ENCODE data around the gene A2M. TPM values are rescaled to one million over a fixed set of nuclear protein-coding genes. Genes with fewer than 3 reads are reported as not detected.
A peak's percentile ranks its signal among the peaks of the same experiment; 100 is the strongest.

Gene A2M
- total and polyA plus RNA-seq, 2 experiments from 2014 or later, result 0.92 TPM; not detected in 1

DNA sequence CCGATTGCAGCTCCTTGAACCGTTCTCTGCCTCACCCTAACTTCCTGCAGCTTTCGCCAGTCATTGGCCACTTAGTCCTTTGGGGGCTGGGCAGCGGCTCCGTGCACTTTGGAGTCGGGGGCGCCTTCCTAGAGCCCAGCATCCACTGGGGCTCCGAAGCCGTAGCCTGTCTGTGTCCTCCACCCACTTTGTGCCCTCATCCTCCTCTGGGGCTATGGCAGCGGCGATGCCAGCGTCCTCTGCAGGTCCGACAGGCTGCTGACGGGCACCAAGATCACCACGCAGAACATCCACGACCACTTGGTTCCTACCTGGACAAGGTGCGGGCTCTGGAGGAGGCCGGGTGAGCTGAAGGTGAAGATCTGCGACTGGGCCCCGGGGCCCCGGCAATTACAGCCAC, 11.8 kb upstream of the A2M start:
- H3K36me3 ChIP-seq (ENCODE audit: insufficient read depth), result no peaks in the 10 kb centered on the region
- H2AFZ ChIP-seq, result no peak overlapping the region
- no peak for ATAC-seq
- no peaks in the 10 kb centered on the region; the same call in 2 of the 3 replicates for H3K36me3 Mint-ChIP-seq (ENCODE audit: low read depth)
- H3K27ac ChIP-seq (ENCODE audit: low read depth), result no peak overlapping the region
- no peaks in the 10 kb centered on the region for H4K20me1 ChIP-seq (replicated peaks; ENCODE audit: insufficient read depth)
- no peaks in the 10 kb centered on the region for H3K79me2 ChIP-seq (replicated peaks; ENCODE audit: insufficient read depth)
- H3K9me3 Mint-ChIP-seq, result peaks cover 2% of the 10 kb centered on the region; the same call in 1 of the 3 replicates
- no peak for DNase-seq (ENCODE audit: low spot score)
- H3K27ac Mint-ChIP-seq, result no peak overlapping the region
- H3K27me3 Mint-ChIP-seq (ENCODE audit: insufficient read depth, low read depth, poor library complexity), result no peaks in the 10 kb centered on the region
- H3K4me3 ChIP-seq, result no peak overlapping the region
- no peaks in the 10 kb centered on the region for H3K27me3 ChIP-seq (ENCODE audit: insufficient read depth)
- no peaks in the 10 kb centered on the region for H3K9me2 ChIP-seq (ENCODE audit: insufficient read depth)
- no peak overlapping the region for H3K4me3 Mint-ChIP-seq
- TF ChIP-seq ZNF331 (CRISPR knock-in tag; IDR thresholded peaks at IDR 0.05; ENCODE audit: low read depth), result no peak
- TF ChIP-seq ZNF114 (CRISPR knock-in tag; IDR thresholded peaks at IDR 0.05), result no peak
- TF ChIP-seq, protein P1, sequence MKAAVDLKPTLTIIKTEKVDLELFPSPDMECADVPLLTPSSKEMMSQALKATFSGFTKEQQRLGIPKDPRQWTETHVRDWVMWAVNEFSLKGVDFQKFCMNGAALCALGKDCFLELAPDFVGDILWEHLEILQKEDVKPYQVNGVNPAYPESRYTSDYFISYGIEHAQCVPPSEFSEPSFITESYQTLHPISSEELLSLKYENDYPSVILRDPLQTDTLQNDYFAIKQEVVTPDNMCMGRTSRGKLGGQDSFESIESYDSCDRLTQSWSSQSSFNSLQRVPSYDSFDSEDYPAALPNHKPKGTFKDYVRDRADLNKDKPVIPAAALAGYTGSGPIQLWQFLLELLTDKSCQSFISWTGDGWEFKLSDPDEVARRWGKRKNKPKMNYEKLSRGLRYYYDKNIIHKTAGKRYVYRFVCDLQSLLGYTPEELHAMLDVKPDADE (IDR thresholded peaks at IDR 0.05), result no peak
- TF ChIP-seq CREB1 (CRISPR knock-in tag; IDR thresholded peaks at IDR 0.05; ENCODE audit: low read depth), result no peak
- no peak for TF ChIP-seq EZH2phosphoT487 (IDR thresholded peaks at IDR 0.05; ENCODE audit: unreplicated experiment)
- no peak for TF ChIP-seq JUNB (IDR thresholded peaks at IDR 0.05; ENCODE audit: unreplicated experiment)
- TF ChIP-seq POLR2AphosphoS5 (IDR thresholded peaks at IDR 0.05; ENCODE audit: low read depth), result no peak
- H3K4me1 ChIP-seq (ENCODE audit: insufficient read depth), result no peaks in the 10 kb centered on the region
- no peaks in the 10 kb centered on the region for H3F3A ChIP-seq (replicated peaks; ENCODE audit: low read depth)
- no peaks in the 10 kb centered on the region for H3K4me1 Mint-ChIP-seq
- no peak overlapping the region for H3K4me2 ChIP-seq

DNA sequence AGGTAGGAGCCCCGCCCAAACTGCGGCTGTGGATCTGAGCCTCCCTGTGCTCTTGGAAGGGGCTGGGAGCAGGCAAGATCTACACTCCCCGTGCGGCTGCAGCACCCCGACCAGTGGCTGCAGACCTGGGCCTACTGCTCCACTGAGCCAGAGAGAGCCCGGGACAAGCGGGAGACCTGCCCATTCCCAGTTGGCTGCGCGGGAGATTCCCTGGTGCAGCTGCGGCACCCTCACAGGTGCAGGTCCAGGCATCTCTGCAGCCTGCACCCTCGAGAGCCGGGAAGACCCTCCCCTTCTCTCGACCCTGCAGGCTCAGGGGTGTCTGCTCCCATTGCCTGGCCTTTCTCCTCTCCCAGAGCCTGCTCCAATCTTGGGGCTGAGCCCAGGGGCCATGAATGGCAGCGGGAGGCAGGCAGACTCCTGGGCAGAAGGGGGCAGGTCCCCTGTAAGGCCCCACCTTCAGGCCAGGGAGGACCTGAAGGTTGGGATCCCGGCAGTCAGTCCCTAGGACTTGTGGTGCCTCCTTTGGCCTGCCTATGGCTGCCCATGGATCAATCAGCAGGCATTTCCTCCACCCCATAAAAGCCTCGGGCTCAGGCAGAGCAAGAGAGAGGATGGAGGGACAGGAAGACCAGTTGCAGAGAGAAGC, 8.8 kb upstream of the A2M start:
- no peak overlapping the region for H3K4me3 ChIP-seq
- no peak overlapping the region for H3K4me2 ChIP-seq
- no peaks in the 10 kb centered on the region for H3K9me2 ChIP-seq (ENCODE audit: insufficient read depth)
- peaks cover 2% of the 10 kb centered on the region; the same call in 1 of the 3 replicates for H3K9me3 Mint-ChIP-seq
- H3K27me3 Mint-ChIP-seq (ENCODE audit: insufficient read depth, low read depth, poor library complexity), result no peaks in the 10 kb centered on the region
- no peak overlapping the region for H3K27ac Mint-ChIP-seq
- DNase-seq (ENCODE audit: low spot score) (no peak), ATAC-seq (peak; percentile 45; the same call in 2 of the 3 replicates)
- H3K4me1 Mint-ChIP-seq, result no peaks in the 10 kb centered on the region
- no peak overlapping the region for H3K27ac ChIP-seq (ENCODE audit: low read depth)
- no peaks in the 10 kb centered on the region for H3K27me3 ChIP-seq (ENCODE audit: insufficient read depth)
- H3K36me3 Mint-ChIP-seq (ENCODE audit: low read depth), result no peaks in the 10 kb centered on the region; the same call in 2 of the 3 replicates
- no peaks in the 10 kb centered on the region for H3K36me3 ChIP-seq (ENCODE audit: insufficient read depth)
- H2AFZ ChIP-seq, result no peak overlapping the region
- no peaks in the 10 kb centered on the region for H3K4me1 ChIP-seq (ENCODE audit: insufficient read depth)
- H3K4me3 Mint-ChIP-seq, result no peak overlapping the region
- no peaks in the 10 kb centered on the region for H4K20me1 ChIP-seq (replicated peaks; ENCODE audit: insufficient read depth)
- H3K79me2 ChIP-seq (replicated peaks; ENCODE audit: insufficient read depth), result no peaks in the 10 kb centered on the region
- no peaks in the 10 kb centered on the region for H3F3A ChIP-seq (replicated peaks; ENCODE audit: low read depth)
- TF ChIP-seq, protein P1 (IDR thresholded peaks at IDR 0.05), result no peak
- TF ChIP-seq, protein P2, sequence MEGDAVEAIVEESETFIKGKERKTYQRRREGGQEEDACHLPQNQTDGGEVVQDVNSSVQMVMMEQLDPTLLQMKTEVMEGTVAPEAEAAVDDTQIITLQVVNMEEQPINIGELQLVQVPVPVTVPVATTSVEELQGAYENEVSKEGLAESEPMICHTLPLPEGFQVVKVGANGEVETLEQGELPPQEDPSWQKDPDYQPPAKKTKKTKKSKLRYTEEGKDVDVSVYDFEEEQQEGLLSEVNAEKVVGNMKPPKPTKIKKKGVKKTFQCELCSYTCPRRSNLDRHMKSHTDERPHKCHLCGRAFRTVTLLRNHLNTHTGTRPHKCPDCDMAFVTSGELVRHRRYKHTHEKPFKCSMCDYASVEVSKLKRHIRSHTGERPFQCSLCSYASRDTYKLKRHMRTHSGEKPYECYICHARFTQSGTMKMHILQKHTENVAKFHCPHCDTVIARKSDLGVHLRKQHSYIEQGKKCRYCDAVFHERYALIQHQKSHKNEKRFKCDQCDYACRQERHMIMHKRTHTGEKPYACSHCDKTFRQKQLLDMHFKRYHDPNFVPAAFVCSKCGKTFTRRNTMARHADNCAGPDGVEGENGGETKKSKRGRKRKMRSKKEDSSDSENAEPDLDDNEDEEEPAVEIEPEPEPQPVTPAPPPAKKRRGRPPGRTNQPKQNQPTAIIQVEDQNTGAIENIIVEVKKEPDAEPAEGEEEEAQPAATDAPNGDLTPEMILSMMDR (conservative IDR thresholded peaks at IDR 0.05; ENCODE audit: low read depth in 2 of 2), result no peak
- TF ChIP-seq CREB1 (CRISPR knock-in tag; IDR thresholded peaks at IDR 0.05; ENCODE audit: low read depth) (no peak), NANOG (IDR thresholded peaks at IDR 0.05; ENCODE audit: borderline replicate concordance) (no peak), JUNB (IDR thresholded peaks at IDR 0.05; ENCODE audit: unreplicated experiment) (no peak), STAT1 (IDR thresholded peaks at IDR 0.05; ENCODE audit: unreplicated experiment) (no peak), EZH2phosphoT487 (IDR thresholded peaks at IDR 0.05; ENCODE audit: unreplicated experiment) (no peak)
- TF ChIP-seq, protein P3, sequence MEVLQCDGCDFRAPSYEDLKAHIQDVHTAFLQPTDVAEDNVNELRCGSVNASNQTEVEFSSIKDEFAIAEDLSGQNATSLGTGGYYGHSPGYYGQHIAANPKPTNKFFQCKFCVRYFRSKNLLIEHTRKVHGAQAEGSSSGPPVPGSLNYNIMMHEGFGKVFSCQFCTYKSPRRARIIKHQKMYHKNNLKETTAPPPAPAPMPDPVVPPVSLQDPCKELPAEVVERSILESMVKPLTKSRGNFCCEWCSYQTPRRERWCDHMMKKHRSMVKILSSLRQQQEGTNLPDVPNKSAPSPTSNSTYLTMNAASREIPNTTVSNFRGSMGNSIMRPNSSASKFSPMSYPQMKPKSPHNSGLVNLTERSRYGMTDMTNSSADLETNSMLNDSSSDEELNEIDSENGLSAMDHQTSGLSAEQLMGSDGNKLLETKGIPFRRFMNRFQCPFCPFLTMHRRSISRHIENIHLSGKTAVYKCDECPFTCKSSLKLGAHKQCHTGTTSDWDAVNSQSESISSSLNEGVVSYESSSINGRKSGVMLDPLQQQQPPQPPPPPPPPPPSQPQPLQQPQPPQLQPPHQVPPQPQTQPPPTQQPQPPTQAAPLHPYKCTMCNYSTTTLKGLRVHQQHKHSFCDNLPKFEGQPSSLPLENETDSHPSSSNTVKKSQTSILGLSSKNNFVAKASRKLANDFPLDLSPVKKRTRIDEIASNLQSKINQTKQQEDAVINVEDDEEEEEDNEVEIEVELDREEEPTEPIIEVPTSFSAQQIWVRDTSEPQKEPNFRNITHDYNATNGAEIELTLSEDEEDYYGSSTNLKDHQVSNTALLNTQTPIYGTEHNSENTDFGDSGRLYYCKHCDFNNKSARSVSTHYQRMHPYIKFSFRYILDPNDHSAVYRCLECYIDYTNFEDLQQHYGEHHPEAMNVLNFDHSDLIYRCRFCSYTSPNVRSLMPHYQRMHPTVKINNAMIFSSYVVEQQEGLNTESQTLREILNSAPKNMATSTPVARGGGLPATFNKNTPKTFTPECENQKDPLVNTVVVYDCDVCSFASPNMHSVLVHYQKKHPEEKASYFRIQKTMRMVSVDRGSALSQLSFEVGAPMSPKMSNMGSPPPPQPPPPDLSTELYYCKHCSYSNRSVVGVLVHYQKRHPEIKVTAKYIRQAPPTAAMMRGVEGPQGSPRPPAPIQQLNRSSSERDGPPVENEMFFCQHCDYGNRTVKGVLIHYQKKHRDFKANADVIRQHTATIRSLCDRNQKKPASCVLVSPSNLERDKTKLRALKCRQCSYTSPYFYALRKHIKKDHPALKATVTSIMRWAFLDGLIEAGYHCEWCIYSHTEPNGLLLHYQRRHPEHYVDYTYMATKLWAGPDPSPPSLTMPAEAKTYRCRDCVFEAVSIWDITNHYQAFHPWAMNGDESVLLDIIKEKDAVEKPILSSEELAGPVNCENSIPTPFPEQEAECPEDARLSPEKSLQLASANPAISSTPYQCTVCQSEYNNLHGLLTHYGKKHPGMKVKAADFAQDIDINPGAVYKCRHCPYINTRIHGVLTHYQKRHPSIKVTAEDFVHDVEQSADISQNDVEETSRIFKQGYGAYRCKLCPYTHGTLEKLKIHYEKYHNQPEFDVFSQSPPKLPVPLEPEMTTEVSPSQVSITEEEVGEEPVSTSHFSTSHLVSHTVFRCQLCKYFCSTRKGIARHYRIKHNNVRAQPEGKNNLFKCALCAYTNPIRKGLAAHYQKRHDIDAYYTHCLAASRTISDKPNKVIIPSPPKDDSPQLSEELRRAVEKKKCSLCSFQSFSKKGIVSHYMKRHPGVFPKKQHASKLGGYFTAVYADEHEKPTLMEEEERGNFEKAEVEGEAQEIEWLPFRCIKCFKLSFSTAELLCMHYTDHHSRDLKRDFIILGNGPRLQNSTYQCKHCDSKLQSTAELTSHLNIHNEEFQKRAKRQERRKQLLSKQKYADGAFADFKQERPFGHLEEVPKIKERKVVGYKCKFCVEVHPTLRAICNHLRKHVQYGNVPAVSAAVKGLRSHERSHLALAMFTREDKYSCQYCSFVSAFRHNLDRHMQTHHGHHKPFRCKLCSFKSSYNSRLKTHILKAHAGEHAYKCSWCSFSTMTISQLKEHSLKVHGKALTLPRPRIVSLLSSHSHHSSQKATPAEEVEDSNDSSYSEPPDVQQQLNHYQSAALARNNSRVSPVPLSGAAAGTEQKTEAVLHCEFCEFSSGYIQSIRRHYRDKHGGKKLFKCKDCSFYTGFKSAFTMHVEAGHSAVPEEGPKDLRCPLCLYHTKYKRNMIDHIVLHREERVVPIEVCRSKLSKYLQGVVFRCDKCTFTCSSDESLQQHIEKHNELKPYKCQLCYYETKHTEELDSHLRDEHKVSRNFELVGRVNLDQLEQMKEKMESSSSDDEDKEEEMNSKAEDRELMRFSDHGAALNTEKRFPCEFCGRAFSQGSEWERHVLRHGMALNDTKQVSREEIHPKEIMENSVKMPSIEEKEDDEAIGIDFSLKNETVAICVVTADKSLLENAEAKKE (CRISPR knock-in tag; IDR thresholded peaks at IDR 0.05), result no peak

Data from GM23338 (cell line).